PFSK-1 (cell line): ENCODE results near the gene PPM1M.

Experiments
- FOXP2 ChIP-seq: optimal IDR thresholded peaks from 2 replicates; pipeline ENCODE3; 2011; ENCODE audit warnings: borderline replicate concordance, control low read depth, inconsistent platforms; ENCODE audit not compliant: insufficient read depth; ENCODE audit errors: extremely low read length, extremely low read depth
- POLR2AphosphoS5 ChIP-seq: IDR thresholded peaks from 2 replicates; pipeline ENCODE4 v1.6.1; 2012; ENCODE audit warnings: low read depth, mild to moderate bottlenecking, control low read depth, low read length, moderate library complexity
- REST ChIP-seq, 2 experiments: IDR thresholded peaks; 2 replicates each; pipeline versions ENCODE4 v1.6.1 to v1.8.0; 2011 to 2012; ENCODE audit warnings: low read depth in 2 of 2, low read length in 2 of 2, control low read depth in 1 of 2, inconsistent platforms in 1 of 2, mild to moderate bottlenecking in 1 of 2, moderate library complexity in 1 of 2; ENCODE audit not compliant: insufficient read depth in 1 of 2
- SIN3A ChIP-seq: IDR thresholded peaks from 2 replicates; pipeline ENCODE4 v1.6.1; 2012; ENCODE audit warnings: mild to moderate bottlenecking, low read length, moderate library complexity, borderline replicate concordance; ENCODE audit not compliant: insufficient read depth
- TAF1 ChIP-seq: IDR thresholded peaks from 2 replicates; pipeline ENCODE4 v1.6.1; 2012; ENCODE audit warnings: low read length, control low read depth, borderline replicate concordance; ENCODE audit not compliant: insufficient read depth

The PPM1M gene

GRCh38 chr3:52210550-52211046 is 35.0 kb upstream of the PPM1M start:
- no peak for TF ChIP-seq REST (IDR thresholded peaks at IDR 0.05; ENCODE audit: insufficient read depth in 1 of 2, low read depth in 2 of 2, low read length in 2 of 2)
- no peak for TF ChIP-seq TAF1
- TF ChIP-seq POLR2AphosphoS5 = no peak
- TF ChIP-seq SIN3A = no peak
- TF ChIP-seq FOXP2 = no peak

GRCh38 chr3:52211268-52211891 is 34.2 kb upstream of the PPM1M start:
- TF ChIP-seq REST (IDR thresholded peaks at IDR 0.05; ENCODE audit: insufficient read depth in 1 of 2, low read depth in 2 of 2, low read length in 2 of 2) = no peak
- TF ChIP-seq TAF1 = no peak
- TF ChIP-seq SIN3A = no peak
- no peak for TF ChIP-seq FOXP2
- TF ChIP-seq POLR2AphosphoS5 = no peak

GRCh38 chr3:52213005-52213404 is 32.6 kb upstream of the PPM1M start:
- TF ChIP-seq SIN3A = no peak
- TF ChIP-seq POLR2AphosphoS5 = no peak
- no peak for TF ChIP-seq TAF1
- TF ChIP-seq FOXP2 = no peak
- TF ChIP-seq REST (IDR thresholded peaks at IDR 0.05; ENCODE audit: insufficient read depth in 1 of 2, low read depth in 2 of 2, low read length in 2 of 2) = no peak

GRCh38 chr3:52213901-52214300 is 31.7 kb upstream of the PPM1M start:
- TF ChIP-seq POLR2AphosphoS5 = no peak
- TF ChIP-seq REST (IDR thresholded peaks at IDR 0.05; ENCODE audit: insufficient read depth in 1 of 2, low read depth in 2 of 2, low read length in 2 of 2) = no peak
- no peak for TF ChIP-seq FOXP2
- no peak for TF ChIP-seq SIN3A
